ENCODE data around the gene IFNB1.

- TF ChIP-seq POLR2AphosphoS5 (IDR thresholded peaks at IDR 0.05; ENCODE audit: insufficient read depth in 1 of 2, low read depth in 1 of 2): no peak
- TF ChIP-seq, protein P1, sequence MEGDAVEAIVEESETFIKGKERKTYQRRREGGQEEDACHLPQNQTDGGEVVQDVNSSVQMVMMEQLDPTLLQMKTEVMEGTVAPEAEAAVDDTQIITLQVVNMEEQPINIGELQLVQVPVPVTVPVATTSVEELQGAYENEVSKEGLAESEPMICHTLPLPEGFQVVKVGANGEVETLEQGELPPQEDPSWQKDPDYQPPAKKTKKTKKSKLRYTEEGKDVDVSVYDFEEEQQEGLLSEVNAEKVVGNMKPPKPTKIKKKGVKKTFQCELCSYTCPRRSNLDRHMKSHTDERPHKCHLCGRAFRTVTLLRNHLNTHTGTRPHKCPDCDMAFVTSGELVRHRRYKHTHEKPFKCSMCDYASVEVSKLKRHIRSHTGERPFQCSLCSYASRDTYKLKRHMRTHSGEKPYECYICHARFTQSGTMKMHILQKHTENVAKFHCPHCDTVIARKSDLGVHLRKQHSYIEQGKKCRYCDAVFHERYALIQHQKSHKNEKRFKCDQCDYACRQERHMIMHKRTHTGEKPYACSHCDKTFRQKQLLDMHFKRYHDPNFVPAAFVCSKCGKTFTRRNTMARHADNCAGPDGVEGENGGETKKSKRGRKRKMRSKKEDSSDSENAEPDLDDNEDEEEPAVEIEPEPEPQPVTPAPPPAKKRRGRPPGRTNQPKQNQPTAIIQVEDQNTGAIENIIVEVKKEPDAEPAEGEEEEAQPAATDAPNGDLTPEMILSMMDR (IDR thresholded peaks at IDR 0.05): no peak
These were observed 17.8 kb upstream of the IFNB1 start for GRCh38 chr9:21095561-21095960.
